Nephron (organoid): ENCODE data around the gene CDC42BPB.

ENCODE experiments used
- H3K27ac Mint-ChIP-seq, 3 experiments: 2 replicates each; pipeline ENCODE4 v1.8.0; 2020; ENCODE audit warnings: mixed read lengths in 3 of 3, mild to moderate bottlenecking in 2 of 3, moderate library complexity in 1 of 3
- H3K27me3 Mint-ChIP-seq: 2 replicates; pipeline ENCODE4 v1.8.0; 2021; ENCODE audit warnings: low read depth, mild to moderate bottlenecking, moderate library complexity, mixed read lengths
- H3K36me3 Mint-ChIP-seq: 2 replicates; pipeline ENCODE4 v1.8.0; 2020; ENCODE audit warnings: low read depth, mixed read lengths
- H3K4me1 Mint-ChIP-seq: 2 replicates; pipeline ENCODE4 v1.8.0; 2020; ENCODE audit warnings: mixed read lengths
- H3K4me3 Mint-ChIP-seq, 3 experiments: 2 replicates each; pipeline ENCODE4 v1.8.0; 2020; ENCODE audit warnings: mild to moderate bottlenecking in 3 of 3, mixed read lengths in 3 of 3, moderate library complexity in 2 of 3
- H3K9me3 Mint-ChIP-seq: 2 replicates; pipeline ENCODE4 v1.8.0; 2020; ENCODE audit warnings: mixed read lengths
- CTCF ChIP-seq, 3 experiments: fragments of 200-600 bp; sonication (generic); IDR thresholded peaks; one replicate each; pipeline ENCODE4 v1.5.0; 2021; ENCODE audit warnings: antibody characterized with exemption in 3 of 3; ENCODE audit not compliant: unreplicated experiment in 3 of 3

The CDC42BPB gene

GRCh38 chr14:102940729-102941362 lies 116.5 kb downstream of the CDC42BPB start:
- Mint-ChIP-seq H3K4me1 (peaks cover 10% of the 10 kb centered on the region), H3K9me3 (no peaks in the 10 kb centered on the region), H3K36me3 (peaks cover 61% of the 10 kb centered on the region), H3K27ac (no peak overlapping the region), H3K4me3 (no peak overlapping the region), H3K27me3 (no peaks in the 10 kb centered on the region)
- no peak for TF ChIP-seq CTCF (IDR thresholded peaks at IDR 0.05; ENCODE audit: unreplicated experiment in 3 of 3)

DNA sequence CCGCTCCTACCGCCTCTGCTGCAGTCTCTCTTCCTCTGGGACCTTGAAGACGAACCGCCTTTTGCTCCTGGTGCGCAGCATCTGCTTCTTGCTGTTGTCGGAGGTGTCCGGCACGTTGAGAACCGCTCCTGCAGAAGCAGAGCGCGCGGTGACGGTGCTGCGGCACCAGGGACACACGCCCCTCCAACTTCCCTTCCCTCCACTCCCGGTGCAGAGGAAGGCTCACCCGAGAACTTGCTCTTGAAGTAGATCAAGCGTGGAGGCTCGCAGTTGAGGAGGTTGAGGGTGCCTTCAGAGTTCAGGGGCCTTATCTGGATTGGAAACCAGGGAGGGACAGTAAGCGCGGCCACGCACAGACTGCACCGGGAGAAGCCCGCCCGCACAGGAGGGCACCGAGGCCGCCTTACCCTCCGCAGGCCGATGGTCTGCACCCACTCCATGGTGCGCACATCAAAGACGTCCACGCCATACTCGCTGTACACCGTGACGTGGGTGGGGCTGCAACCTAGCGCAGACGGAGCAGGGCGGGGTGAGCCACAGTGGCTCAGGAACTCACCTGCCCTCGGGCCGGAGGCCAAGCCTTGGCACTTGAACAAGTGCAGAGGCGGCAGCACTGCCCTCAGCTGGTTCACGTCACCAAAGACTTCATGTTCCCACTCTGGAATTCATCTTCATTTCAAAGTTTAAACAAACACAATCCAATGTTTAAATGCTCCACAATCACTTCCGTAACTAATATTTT lies 117.4 kb downstream of the CDC42BPB start:
- Mint-ChIP-seq H3K36me3 (peaks cover 58% of the 10 kb centered on the region), H3K9me3 (no peaks in the 10 kb centered on the region), H3K4me3 (no peak overlapping the region), H3K27ac (no peak overlapping the region), H3K27me3 (no peaks in the 10 kb centered on the region), H3K4me1 (peaks cover 1% of the 10 kb centered on the region)
- TF ChIP-seq CTCF (IDR thresholded peaks at IDR 0.05; ENCODE audit: unreplicated experiment in 3 of 3): no peak

DNA sequence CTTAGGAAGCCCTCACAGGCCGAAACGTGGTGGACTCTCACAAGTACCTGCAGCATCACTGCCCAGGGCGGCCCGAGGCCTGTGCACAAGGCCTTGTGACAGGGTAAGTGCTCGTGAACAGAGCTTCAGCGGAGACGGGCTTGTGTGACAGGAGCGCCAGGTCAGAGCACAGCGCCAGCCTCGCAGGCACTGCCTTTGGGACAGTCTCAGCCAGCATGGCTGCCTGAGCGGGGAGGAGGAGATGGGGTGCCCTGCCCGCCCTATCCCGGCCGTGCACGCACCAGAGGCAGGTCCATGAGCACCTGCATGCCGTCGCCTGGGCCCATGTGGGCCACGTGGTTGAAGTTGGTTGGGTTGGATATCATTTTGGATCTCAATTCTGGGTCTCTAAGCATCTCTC lies 118.0 kb downstream of the CDC42BPB start:
- no peaks in the 10 kb centered on the region for H3K4me1 Mint-ChIP-seq
- TF ChIP-seq CTCF (IDR thresholded peaks at IDR 0.05; ENCODE audit: unreplicated experiment in 3 of 3): no peak
- no peak overlapping the region for H3K4me3 Mint-ChIP-seq
- H3K9me3 Mint-ChIP-seq: no peaks in the 10 kb centered on the region
- peaks cover 60% of the 10 kb centered on the region for H3K36me3 Mint-ChIP-seq
- no peak overlapping the region for H3K27ac Mint-ChIP-seq
- no peaks in the 10 kb centered on the region for H3K27me3 Mint-ChIP-seq

GRCh38 chr14:102938191-102938590 lies 119.2 kb downstream of the CDC42BPB start:
- H3K27ac Mint-ChIP-seq: no peak overlapping the region
- no peak for TF ChIP-seq CTCF (IDR thresholded peaks at IDR 0.05; ENCODE audit: unreplicated experiment in 3 of 3)
- H3K27me3 Mint-ChIP-seq: peaks cover 5% of the 10 kb centered on the region
- H3K4me1 Mint-ChIP-seq: no peaks in the 10 kb centered on the region
- H3K9me3 Mint-ChIP-seq: no peaks in the 10 kb centered on the region
- peaks cover 59% of the 10 kb centered on the region for H3K36me3 Mint-ChIP-seq
- no peak overlapping the region for H3K4me3 Mint-ChIP-seq

- peaks cover 6% of the 10 kb centered on the region for H3K27me3 Mint-ChIP-seq
- H3K36me3 Mint-ChIP-seq: peaks cover 58% of the 10 kb centered on the region
- no peaks in the 10 kb centered on the region for H3K9me3 Mint-ChIP-seq
- no peaks in the 10 kb centered on the region for H3K4me1 Mint-ChIP-seq
- no peak for TF ChIP-seq CTCF (IDR thresholded peaks at IDR 0.05; ENCODE audit: unreplicated experiment in 3 of 3)
- no peak overlapping the region for H3K27ac Mint-ChIP-seq
- no peak overlapping the region for H3K4me3 Mint-ChIP-seq
These were observed 119.8 kb downstream of the CDC42BPB start for GRCh38 chr14:102937331-102938175.
